Skin of body (tissue), 3 donors: ENCODE results near the gene DEFB121. TPM values are rescaled to one million over a fixed set of nuclear protein-coding genes. Genes with fewer than 3 reads are reported as not detected.

ENCODE experiments used
- DNase-seq: peaks from one replicate; lab custom pipeline; 2025; lab: John Stamatoyannopoulos, UW
- small RNA-seq: library from RNA; depleted of rRNA; stranded (forward); fragments of <200 nt; gene quantifications from one replicate; pipeline ENCODE3, GENCODE V24; 2014; ENCODE audit warnings: low replicate concordance
- total RNA-seq: library from RNA; depleted of rRNA; stranded (reverse); fragments of >200 nt; gene quantifications from one replicate; pipeline ENCODE4 v1.2.3, GENCODE V29; 2014

Gene DEFB121
- total RNA-seq, 1 donor from 2014 or later: not detected

DNA sequence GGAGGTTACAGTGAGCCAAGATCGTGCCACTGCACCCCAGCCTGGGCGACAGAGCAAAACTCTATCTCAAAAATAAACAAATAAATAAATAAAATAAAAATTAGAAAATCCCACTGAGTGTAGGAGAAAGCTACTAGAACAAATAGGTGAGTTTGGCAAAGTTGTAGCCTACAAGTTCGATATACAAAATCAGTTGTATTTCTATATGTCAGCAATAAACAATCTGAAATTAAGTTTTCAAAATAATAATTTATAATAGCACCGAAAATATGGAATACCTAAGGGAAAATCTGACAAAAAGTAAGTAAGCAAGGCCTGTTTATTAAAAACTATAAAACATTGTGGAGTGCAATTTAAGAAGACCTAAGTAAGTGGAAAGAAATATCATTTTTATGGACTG, 42.7 kb downstream of the DEFB121 start:
- DNase-seq: no peak

DNA sequence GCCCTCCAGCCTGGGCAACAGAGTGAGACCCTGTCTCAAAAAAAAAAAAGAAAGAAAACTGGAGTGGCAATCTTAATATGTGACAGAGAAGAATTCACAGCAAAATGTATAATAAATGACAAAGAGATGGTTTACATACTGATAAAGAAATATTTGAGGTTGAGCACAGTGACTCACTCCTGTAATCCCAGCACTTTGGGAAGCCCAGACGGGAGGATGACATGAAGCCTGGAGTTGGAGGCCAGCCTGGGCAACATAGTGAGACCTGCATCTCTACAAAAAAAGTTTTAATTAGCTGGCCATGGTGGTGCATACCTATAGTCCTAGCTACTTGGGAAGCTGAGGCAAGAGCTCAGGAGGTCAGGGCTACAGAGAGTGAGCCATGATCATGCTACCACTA, 50.0 kb downstream of the DEFB121 start:
- no peak for DNase-seq

Small RNA genes within 50 kb of the gene (small RNA-seq; reads per million reads assigned to genes)
- gene DEFB117: not detected
- not detected for gene RF00561
- gene RNA5SP480: not detected

Other genes with a start within 250 kb of the DEFB121 start
- not detected for gene DEFB115, start 148.6 kb downstream of the DEFB121 start, total RNA-seq
- not detected for gene DEFB116, start 97.6 kb downstream of the DEFB121 start, total RNA-seq
- not detected for gene DEFB118, start 37.6 kb downstream of the DEFB121 start, total RNA-seq
- gene DEFB119, start 15.6 kb downstream of the DEFB121 start, total RNA-seq: not detected
- gene DEFB123, start 34.4 kb upstream of the DEFB121 start, total RNA-seq: not detected
- gene DEFB124, start 68.9 kb upstream of the DEFB121 start, total RNA-seq: not detected
- 2.2 TPM for gene REM1, start 69.1 kb upstream of the DEFB121 start, total RNA-seq
- 41.1 TPM for gene HM13, start 108.2 kb upstream of the DEFB121 start, total RNA-seq
- gene ID1, start 199.1 kb upstream of the DEFB121 start, total RNA-seq: 130 TPM
- gene COX4I2, start 231.7 kb upstream of the DEFB121 start, total RNA-seq: 4.1 TPM